ENCODE measurements around the gene CEP350.
"Not testable (repeated sequence)": the region's sequence is repeated elsewhere in the genome, so short reads cannot be mapped to it uniquely, and the experiment has no call there.

The CEP350 gene

DNA sequence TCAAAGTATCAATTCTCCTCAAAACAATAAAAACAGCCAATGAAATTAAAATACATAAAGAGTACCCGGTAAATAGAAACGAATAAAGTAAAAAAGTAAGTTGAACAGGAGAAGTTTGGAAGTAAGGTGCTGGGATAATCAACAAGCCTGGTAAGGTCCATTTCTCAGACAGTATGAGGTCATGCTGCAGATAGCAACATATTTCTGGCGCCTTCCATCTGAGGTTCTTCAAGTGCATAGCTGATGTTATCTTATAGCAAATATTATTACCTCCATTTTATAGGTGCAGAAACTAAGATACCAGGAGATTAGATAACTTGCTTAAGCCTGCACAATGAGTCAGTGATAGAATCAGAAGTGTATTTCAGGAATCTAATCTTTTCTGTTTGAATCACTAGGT is 23.7 kb upstream of the CEP350 start:
- no peaks in the 10 kb centered on the region for H3K4me1 Mint-ChIP-seq
- H3K27me3 Mint-ChIP-seq = no peaks in the 10 kb centered on the region
- H3K27ac Mint-ChIP-seq = no peak overlapping the region
- H3K9me3 Mint-ChIP-seq = no peaks in the 10 kb centered on the region
- no peak overlapping the region for H3K4me3 Mint-ChIP-seq
- no peaks in the 10 kb centered on the region for H3K36me3 Mint-ChIP-seq

DNA sequence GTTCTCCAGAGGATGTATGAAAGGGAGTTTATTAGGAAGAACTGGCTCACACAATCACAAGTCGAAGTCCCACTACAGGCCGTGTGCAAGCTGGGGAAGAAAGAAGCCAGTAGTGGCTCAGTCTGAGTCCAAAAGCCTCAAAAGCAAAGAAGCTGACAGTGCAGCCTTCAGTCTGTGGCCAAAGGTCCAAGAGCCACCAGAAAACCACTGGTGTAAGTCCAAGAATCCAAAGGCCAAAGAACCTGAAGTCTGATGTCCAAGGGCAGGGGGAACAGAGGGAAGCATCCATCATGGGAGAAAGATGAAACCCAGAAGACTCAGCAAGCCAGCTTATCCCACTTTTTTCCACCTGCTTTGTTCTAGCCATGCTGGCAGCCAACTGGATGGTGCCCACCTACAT is 21.4 kb upstream of the CEP350 start:
- Mint-ChIP-seq H3K4me3 (no peak overlapping the region), H3K27ac (no peak overlapping the region), H3K27me3 (no peaks in the 10 kb centered on the region), H3K9me3 (no peaks in the 10 kb centered on the region), H3K4me1 (no peaks in the 10 kb centered on the region), H3K36me3 (no peaks in the 10 kb centered on the region)

DNA sequence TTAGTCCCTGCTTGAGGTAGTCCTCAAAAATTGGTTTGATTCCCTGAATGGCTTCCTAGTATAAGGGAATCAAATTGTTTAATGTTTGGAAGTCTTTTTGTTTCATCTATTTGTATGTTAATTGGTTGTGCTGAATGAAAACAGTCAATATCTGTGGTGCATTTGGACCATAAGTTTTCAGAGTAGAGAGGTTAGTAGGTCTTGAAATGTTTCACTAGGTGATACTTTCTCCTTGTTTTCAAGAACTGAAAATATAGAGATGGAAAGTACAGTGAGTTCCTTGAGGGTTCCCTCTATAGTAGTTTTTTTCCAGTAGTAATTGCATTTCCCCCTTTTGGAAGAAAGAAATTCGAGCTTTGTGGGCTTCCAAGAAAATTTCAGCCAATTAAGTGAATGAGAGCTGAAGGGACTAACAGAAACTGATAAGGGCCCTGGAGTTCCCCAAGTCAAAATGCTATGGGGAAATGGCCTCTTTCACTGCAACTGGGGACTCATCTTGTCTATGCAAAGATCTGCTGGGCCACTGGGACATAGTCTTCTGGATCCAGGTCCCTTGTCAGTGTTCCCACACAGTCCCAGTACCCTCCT is 18.6 kb upstream of the CEP350 start:
- no peak overlapping the region for H3K4me3 Mint-ChIP-seq
- H3K27ac Mint-ChIP-seq = no peak overlapping the region
- H3K4me1 Mint-ChIP-seq = no peaks in the 10 kb centered on the region
- H3K36me3 Mint-ChIP-seq = no peaks in the 10 kb centered on the region
- H3K9me3 Mint-ChIP-seq = no peaks in the 10 kb centered on the region
- no peaks in the 10 kb centered on the region for H3K27me3 Mint-ChIP-seq

DNA sequence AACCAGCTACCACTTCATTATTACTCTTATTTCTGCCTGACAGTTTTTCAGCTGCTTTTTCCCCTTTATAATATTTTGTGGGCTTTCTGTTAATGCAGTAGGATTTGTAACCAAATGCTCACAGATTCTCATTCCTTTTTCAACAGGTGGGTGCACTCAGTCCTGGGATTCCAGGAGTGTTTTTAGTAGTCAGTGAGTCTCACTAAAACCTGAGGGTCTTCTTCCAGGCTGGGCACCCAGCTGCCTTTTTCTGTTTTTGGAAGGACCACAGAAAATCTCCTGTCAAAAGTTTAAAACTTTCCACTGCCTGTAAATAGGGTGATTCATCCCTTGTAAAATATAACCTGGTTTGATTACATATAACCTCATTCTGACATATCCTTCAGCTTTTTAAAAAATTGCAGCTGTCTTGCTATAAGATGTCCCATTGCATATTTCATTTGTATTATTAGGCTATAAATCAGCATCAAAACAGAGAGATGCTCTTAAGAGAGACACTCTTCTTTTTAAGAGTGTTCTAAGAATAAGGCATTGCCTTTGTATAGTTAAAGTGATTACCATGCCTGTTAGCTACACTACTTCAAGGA is 16.8 kb upstream of the CEP350 start:
- H3K27ac Mint-ChIP-seq = no peak overlapping the region
- no peaks in the 10 kb centered on the region for H3K4me1 Mint-ChIP-seq
- H3K36me3 Mint-ChIP-seq = no peaks in the 10 kb centered on the region
- no peaks in the 10 kb centered on the region for H3K9me3 Mint-ChIP-seq
- no peaks in the 10 kb centered on the region for H3K27me3 Mint-ChIP-seq
- H3K4me3 Mint-ChIP-seq = no peak overlapping the region

DNA sequence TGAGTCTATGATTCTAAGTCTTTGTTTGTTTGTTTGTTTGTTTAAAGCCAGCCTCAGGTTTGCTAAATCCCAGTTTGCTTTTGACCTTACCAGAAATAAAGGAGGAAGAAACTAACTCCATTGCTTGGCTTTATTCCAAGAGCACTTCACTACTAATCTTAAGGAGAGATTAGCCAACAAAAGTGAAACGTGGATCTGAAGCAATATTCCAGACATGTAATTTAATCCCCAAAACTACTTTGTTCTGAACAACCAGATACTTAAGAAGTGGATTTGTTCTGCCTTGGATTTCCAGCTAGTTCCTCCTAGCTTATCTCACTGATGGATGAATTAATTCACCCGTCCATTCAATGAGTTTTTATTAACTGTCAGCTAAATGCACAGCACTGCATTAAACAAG is 15.9 kb upstream of the CEP350 start:
- Mint-ChIP-seq H3K27me3 (no peaks in the 10 kb centered on the region), H3K27ac (no peak overlapping the region), H3K9me3 (no peaks in the 10 kb centered on the region), H3K4me1 (no peaks in the 10 kb centered on the region), H3K36me3 (no peaks in the 10 kb centered on the region), H3K4me3 (no peak overlapping the region)

DNA sequence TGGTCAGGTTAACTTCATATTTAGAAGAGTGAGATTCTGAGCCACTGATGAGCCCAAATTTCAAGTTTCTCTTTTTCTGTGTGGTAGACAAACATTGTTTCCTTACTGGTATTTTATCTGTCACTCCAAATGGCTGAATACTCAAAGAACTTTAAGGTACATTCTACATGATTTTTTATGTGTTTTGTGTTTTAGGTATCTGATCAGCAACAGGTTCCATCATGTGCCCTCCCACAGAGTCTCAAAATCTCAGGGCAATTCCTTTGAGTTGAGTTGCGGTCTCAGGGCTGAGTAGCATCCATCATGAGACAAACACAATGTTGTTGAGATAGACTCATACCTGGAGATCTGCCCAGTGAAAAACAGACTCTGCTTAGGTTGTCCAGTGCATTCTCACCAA is 14.7 kb upstream of the CEP350 start:
- no peaks in the 10 kb centered on the region for H3K36me3 Mint-ChIP-seq

DNA sequence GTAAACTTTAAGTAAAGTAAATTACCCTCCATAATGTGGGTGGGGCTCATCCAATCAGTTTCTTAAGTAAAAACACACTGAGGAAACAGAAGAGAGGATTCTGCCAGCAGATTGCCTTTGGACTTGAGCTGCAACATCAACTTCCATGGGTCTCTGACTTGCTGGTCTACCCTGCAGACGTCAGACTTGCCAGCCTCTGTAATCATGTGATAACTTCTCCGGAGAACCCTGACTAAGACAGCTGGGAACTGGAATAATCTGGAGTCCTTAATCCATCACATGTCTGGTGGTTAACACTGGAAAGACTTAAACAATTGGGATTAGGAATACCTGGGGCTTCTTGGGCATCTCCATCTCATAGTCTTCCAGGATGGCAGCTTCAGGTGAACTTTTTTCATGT is 13.2 kb upstream of the CEP350 start:
- no peaks in the 10 kb centered on the region for H3K36me3 Mint-ChIP-seq

More for the DNA sequence above, 14.7 kb upstream of the CEP350 start:
- Mint-ChIP-seq H3K27ac (no peak overlapping the region), H3K4me3 (no peak overlapping the region), H3K9me3 (no peaks in the 10 kb centered on the region), H3K4me1 (no peaks in the 10 kb centered on the region), H3K27me3 (no peaks in the 10 kb centered on the region)

DNA sequence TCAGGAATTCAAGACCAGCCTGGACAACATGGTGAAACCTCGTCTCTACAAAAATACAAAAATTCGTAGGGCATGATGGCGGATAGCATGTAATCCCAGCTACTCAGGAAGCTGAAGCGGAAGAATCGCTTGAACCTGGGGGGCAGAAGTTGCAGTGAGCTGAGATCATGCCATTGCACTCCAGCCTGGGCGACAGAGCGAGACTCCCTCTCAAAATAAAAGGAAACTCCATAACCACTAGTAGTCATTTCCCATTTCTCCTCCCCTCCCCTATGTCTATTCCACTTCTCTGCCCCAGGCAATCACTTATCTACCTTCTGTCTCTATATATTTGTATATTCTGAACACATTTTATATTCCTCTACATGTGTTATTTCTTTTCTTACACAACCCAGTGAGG is 4.0 kb upstream of the CEP350 start:
- H3K27ac Mint-ChIP-seq = no peak overlapping the region
- no peaks in the 10 kb centered on the region for H3K36me3 Mint-ChIP-seq
- no peaks in the 10 kb centered on the region for H3K27me3 Mint-ChIP-seq
- H3K4me3 Mint-ChIP-seq = no peak overlapping the region
- H3K4me1 Mint-ChIP-seq = peaks cover 28% of the 10 kb centered on the region
- H3K9me3 Mint-ChIP-seq = no peaks in the 10 kb centered on the region

More for the DNA sequence above, 13.2 kb upstream of the CEP350 start:
- Mint-ChIP-seq H3K4me3 (no peak overlapping the region), H3K9me3 (no peaks in the 10 kb centered on the region), H3K27ac (no peak overlapping the region), H3K4me1 (no peaks in the 10 kb centered on the region), H3K27me3 (no peaks in the 10 kb centered on the region)

DNA sequence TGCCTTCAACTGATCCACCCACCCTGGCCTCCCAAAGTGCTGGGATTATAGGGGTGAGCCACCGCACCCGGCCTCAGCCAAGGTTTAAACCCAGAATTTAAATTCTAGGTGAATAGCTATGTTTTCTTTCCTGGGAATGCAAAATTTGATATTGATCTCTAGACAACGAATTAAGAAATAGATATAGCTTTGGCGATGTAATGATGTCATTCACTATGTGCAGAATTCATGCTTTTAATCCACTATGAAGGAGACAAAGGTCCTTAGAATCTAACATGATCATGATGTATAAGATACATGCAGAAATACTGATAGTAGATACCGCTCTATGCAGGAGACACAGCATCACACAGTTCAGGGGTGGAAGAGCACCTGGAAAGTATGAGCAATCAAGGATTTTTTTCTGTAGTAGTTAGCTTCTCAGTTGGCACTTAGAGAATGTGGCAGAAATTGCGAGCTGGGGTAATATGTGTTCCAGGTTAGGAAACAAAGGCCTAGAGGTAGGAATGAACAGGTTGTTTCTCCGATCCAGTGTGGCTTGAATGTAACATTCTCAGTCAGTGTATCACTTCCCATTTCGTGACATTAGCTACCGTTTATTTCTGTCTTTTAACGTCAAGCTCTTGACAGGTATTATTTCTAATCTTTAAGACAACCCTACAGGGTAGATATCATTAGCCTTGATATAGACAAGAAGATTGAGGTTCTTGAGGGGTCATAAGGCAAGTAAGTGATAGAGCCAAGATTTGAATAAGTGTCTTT is 3.0 kb upstream of the CEP350 start:
- peak overlapping the region; percentile 84 for H3K27ac Mint-ChIP-seq
- no peak overlapping the region for H3K4me3 Mint-ChIP-seq
- H3K27me3 Mint-ChIP-seq = no peaks in the 10 kb centered on the region
- H3K9me3 Mint-ChIP-seq = no peaks in the 10 kb centered on the region
- peaks cover 38% of the 10 kb centered on the region for H3K4me1 Mint-ChIP-seq
- H3K36me3 Mint-ChIP-seq = no peaks in the 10 kb centered on the region

DNA sequence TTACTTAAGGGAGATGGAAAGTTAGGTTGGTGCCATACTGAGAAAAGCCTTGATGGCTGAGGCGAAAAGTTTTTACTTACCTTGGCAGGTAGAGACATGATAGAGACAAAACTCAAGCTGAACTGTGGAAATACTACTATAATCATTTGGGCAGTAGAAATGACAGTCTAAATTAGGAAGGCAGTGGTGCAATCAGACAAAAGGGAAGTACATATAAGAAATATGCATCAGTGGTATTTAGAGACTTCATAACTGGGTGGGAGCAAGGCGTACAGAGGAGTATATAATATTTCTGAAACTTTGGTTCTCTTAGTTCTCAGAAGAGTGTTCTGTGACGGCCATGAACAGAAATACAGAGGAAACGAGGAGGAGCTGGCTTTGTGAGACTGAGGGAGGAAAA is 2.4 kb upstream of the CEP350 start:
- H3K9me3 Mint-ChIP-seq = no peaks in the 10 kb centered on the region
- H3K27ac Mint-ChIP-seq = peak overlapping the region; percentile 84
- H3K36me3 Mint-ChIP-seq = no peaks in the 10 kb centered on the region
- H3K4me3 Mint-ChIP-seq = no peak overlapping the region
- H3K27me3 Mint-ChIP-seq = no peaks in the 10 kb centered on the region
- peaks cover 42% of the 10 kb centered on the region for H3K4me1 Mint-ChIP-seq

DNA sequence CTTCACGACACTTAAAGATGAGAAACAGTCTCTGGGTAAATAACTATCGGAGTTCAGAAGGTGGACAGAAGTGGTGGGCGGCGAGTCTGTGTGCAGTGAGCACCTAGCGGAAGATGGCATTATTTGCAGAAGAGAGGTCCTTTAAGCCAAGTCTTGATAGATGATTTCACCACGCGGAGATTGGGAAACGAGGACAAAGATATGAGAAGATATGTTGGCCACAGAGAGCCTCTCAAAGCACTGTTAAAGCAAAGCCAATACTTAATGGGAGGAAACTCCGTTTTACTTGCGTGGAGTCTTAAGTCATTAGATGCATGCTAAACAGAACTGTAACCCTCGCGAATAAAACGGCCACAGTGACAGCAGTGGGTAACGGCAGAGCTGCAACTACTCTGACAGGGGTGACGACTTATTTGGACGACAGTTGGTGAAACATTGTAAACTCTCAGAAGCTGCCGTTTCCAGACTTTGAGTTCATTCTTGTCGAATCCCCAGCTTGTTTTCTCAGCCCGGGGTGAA is 577 bp upstream of the CEP350 start:
- H3K27me3 Mint-ChIP-seq = no peaks in the 10 kb centered on the region

DNA sequence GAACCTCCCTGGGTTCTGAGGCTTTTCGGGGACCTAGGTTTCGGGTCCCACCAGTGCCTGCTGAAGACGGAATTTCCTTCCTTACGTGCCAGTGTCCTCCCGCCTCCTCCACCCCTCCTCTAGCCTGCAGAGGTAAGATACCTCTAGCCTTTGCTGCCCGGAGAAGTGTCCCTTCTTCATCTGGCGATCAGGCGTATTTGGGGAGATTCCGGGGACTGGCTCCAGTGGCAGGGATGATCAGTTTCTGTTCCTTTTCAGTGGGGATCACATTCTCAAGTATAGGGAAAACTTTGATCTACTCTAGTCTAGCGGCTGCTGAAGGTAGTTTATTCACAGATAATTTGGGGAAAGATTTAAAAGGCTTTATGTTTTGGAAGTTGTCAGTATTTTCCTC is 674 bp downstream of the CEP350 start:
- Mint-ChIP-seq H3K36me3 (no peaks in the 10 kb centered on the region), H3K27me3 (no peaks in the 10 kb centered on the region), H3K4me1 (peaks cover 64% of the 10 kb centered on the region), H3K4me3 (peak overlapping the region; percentile 91), H3K27ac (peak overlapping the region; percentile 76), H3K9me3 (no peaks in the 10 kb centered on the region)

More for the DNA sequence above, 577 bp upstream of the CEP350 start:
- Mint-ChIP-seq H3K9me3 (no peaks in the 10 kb centered on the region), H3K27ac (peak overlapping the region; percentile 94), H3K36me3 (no peaks in the 10 kb centered on the region), H3K4me1 (peaks cover 57% of the 10 kb centered on the region), H3K4me3 (peak overlapping the region; percentile 91)

DNA sequence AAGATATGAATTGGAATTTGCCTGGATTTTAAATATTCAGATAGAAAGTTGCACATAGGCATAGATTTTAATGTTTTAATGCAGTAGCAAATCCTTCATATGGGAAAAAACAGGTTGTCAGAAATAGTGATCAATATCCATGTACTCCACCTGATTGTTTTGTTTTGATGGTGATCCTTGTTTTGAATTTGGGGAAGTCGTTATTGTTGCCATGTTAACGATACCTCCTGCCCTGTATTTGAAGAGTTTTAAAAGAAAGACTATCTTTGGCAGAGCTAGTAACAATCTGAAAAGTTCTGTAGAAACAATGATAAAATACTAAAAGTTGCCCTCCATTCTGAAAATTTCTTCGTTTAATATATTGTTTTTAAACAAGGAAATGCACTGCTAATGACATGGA is 1.1 kb downstream of the CEP350 start:
- peak overlapping the region; percentile 91 for H3K4me3 Mint-ChIP-seq
- H3K9me3 Mint-ChIP-seq = no peaks in the 10 kb centered on the region
- peak overlapping the region; percentile 76 for H3K27ac Mint-ChIP-seq
- peaks cover 66% of the 10 kb centered on the region for H3K4me1 Mint-ChIP-seq
- H3K36me3 Mint-ChIP-seq = no peaks in the 10 kb centered on the region
- H3K27me3 Mint-ChIP-seq = no peaks in the 10 kb centered on the region

DNA sequence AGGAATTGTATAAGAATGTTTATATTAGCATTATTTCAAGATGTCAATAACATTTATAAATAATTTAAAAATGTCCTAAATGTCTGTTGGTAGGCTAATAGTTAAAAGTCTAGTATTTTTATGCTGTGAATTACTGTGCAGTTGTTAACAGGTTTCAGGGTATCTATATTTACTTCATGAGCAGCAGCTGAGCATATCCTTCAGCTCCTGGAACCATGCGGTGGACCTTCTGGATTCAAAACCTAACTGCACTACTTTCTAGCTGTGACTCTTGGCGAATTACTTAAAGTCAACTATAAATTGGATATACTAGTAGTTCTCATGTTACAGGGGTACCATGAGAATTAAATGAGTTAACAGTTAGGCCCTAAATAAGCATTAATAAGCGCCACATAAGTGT is 3.7 kb downstream of the CEP350 start:
- H3K27ac Mint-ChIP-seq = no peak overlapping the region
- no peak overlapping the region for H3K4me3 Mint-ChIP-seq
- no peaks in the 10 kb centered on the region for H3K27me3 Mint-ChIP-seq
- peaks cover 56% of the 10 kb centered on the region for H3K4me1 Mint-ChIP-seq
- H3K9me3 Mint-ChIP-seq = no peaks in the 10 kb centered on the region
- peaks cover 11% of the 10 kb centered on the region for H3K36me3 Mint-ChIP-seq

DNA sequence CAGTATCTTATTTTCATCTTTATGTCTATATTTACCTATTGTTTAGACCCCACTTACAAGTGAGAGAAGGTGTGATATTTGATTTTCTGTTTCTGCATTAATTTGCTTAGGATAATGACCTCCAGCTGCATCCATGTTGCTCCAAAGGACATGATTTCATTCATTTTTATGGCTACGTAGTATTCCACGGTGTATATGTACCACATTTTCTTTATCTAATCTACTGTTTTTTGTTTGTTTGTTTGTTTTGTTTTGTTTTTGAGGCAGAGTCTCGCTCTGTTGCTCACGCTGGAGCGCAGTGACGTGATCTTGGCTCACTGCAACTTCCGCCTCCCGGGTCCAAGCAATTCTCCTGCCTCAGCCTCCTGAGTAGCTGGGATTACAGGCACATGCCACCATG is 7.6 kb downstream of the CEP350 start:
- peaks cover 52% of the 10 kb centered on the region for H3K4me1 Mint-ChIP-seq
- H3K27me3 Mint-ChIP-seq, H3K4me3 Mint-ChIP-seq, H3K9me3 Mint-ChIP-seq, H3K27ac Mint-ChIP-seq: not testable (repeated sequence)
- H3K36me3 Mint-ChIP-seq = peaks cover 17% of the 10 kb centered on the region

DNA sequence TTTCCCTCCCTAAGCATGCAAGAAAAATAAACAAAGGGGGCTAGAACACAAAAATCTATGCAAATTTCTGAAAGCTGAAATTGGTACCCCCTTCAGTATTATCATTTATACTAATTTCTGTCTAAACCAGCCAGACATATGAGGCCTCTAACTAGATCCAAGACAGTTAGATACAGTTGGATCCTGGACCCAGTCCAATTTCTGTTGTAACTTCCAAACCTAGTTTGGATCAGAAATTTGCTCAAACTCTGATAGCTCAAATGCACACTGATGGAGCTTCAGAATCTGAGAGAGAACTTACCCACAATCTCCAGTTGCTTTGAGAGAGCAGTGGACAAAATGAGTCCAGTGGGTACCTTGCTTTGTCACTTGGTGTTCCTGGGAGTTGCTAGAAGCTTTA is 11.9 kb downstream of the CEP350 start:
- Mint-ChIP-seq H3K36me3 (peaks cover 17% of the 10 kb centered on the region), H3K4me1 (peaks cover 61% of the 10 kb centered on the region), H3K27ac (no peak overlapping the region), H3K27me3 (no peaks in the 10 kb centered on the region), H3K4me3 (no peak overlapping the region), H3K9me3 (no peaks in the 10 kb centered on the region)
